GM15510 (cell line): Measurements from ENCODE around the gene VTA1.

Experiments used
- POLR2A ChIP-seq: IDR thresholded peaks from 3 replicates; pipeline ENCODE4 v1.6.1; 2011; ENCODE audit warnings: borderline replicate concordance; ENCODE audit not compliant: insufficient read length; ENCODE audit errors: extremely low read depth

VTA1 gene

GRCh38 chr6:142146828-142147662 lies at the start of gene VTA1, which contains the start of gene NMBR:
Gene VTA1 (plus strand): TSS chr6:142147263. CDS start chr6:142147288, 25 bp downstream.
Gene NMBR (minus strand): TSS chr6:142147122. CDS start chr6:142088658, 58,464 bp downstream.
- TF ChIP-seq POLR2A = peak; percentile 86

GRCh38 chr6:142112451-142113061 lies 34.5 kb upstream of the VTA1 start:
- TF ChIP-seq POLR2A = no peak

- no peak for TF ChIP-seq POLR2A
Observed at GRCh38 chr6:142117366-142117765, 29.7 kb upstream of the VTA1 start.

- no peak for TF ChIP-seq POLR2A
Observed at GRCh38 chr6:142118328-142118727, 28.7 kb upstream of the VTA1 start.

- TF ChIP-seq POLR2A = no peak
Observed at GRCh38 chr6:142118925-142119324, 28.1 kb upstream of the VTA1 start.

- TF ChIP-seq POLR2A = no peak
Observed at GRCh38 chr6:142121342-142121741, 25.7 kb upstream of the VTA1 start.

- no peak for TF ChIP-seq POLR2A
Observed at GRCh38 chr6:142130814-142131213, 16.2 kb upstream of the VTA1 start.

GRCh38 chr6:142132625-142133024 lies 14.4 kb upstream of the VTA1 start, which contains the start of gene GJE1:
Gene GJE1 (plus strand): TSS chr6:142132925. CDS start chr6:142133159, 234 bp downstream.
- TF ChIP-seq POLR2A = no peak

GRCh38 chr6:142138876-142139275 lies 8.2 kb upstream of the VTA1 start:
- TF ChIP-seq POLR2A = no peak

- TF ChIP-seq POLR2A = no peak
Observed at GRCh38 chr6:142152746-142153145, 5.7 kb downstream of the VTA1 start.

- TF ChIP-seq POLR2A = no peak
Observed at GRCh38 chr6:142153196-142153595, 6.1 kb downstream of the VTA1 start.

- no peak for TF ChIP-seq POLR2A
Observed at GRCh38 chr6:142154336-142154735, 7.3 kb downstream of the VTA1 start.

GRCh38 chr6:142155091-142155490 lies 8.0 kb downstream of the VTA1 start:
- TF ChIP-seq POLR2A = no peak

GRCh38 chr6:142155895-142156757 lies 9.1 kb downstream of the VTA1 start:
- TF ChIP-seq POLR2A = no peak

- TF ChIP-seq POLR2A = no peak
Observed at GRCh38 chr6:142162780-142163179, 15.7 kb downstream of the VTA1 start.

- TF ChIP-seq POLR2A = no peak
Observed at GRCh38 chr6:142165227-142165626, 18.2 kb downstream of the VTA1 start.

GRCh38 chr6:142167071-142167470 lies 20.0 kb downstream of the VTA1 start:
- TF ChIP-seq POLR2A = no peak
